MM.1S (cell line): ENCODE results near the gene KCNJ2.

ENCODE experiments used
- DNase-seq: peaks from one replicate; pipeline ENCODE4 v3.0.0-alpha.2; 2015
- H2AFZ ChIP-seq: fragments of 300-600 bp; sonication (generic); 2 replicates; pipeline ENCODE4 v1.6.0; 2016; ENCODE audit warnings: antibody characterized with exemption, low read length
- H3F3A ChIP-seq: fragments of 300-600 bp; sonication (generic); 2 replicates; pipeline ENCODE4 v1.6.1; 2016; ENCODE audit warnings: mild to moderate bottlenecking, antibody characterized with exemption, low read length, moderate library complexity, mixed read lengths; ENCODE audit not compliant: insufficient read depth
- H3K27ac ChIP-seq: fragments of 300-600 bp; sonication (generic); 2 replicates; pipeline ENCODE4 v1.5.1; 2016; ENCODE audit warnings: mild to moderate bottlenecking, low read length
- H3K27me3 ChIP-seq: fragments of 300-600 bp; sonication (generic); replicated peaks from 2 replicates; pipeline ENCODE4 v1.6.0; 2016; ENCODE audit warnings: low read length; ENCODE audit not compliant: insufficient read depth
- H3K36me3 ChIP-seq: fragments of 300-600 bp; sonication (generic); replicated peaks from 2 replicates; pipeline ENCODE4 v1.6.1; 2016; ENCODE audit warnings: mild to moderate bottlenecking, low read length, mixed read lengths; ENCODE audit not compliant: insufficient read depth
- H3K4me1 ChIP-seq: fragments of 300-600 bp; sonication (generic); 2 replicates; pipeline ENCODE4 v1.6.1; 2016; ENCODE audit warnings: low read length, mixed read lengths
- H3K4me2 ChIP-seq: fragments of 300-600 bp; sonication (generic); 2 replicates; pipeline ENCODE4 v1.6.0; 2016; ENCODE audit warnings: low read depth, low read length
- H3K4me3 ChIP-seq: fragments of 300-600 bp; sonication (generic); 2 replicates; pipeline ENCODE4 v1.5.1; 2016; ENCODE audit warnings: low read length, mixed read lengths
- H3K79me2 ChIP-seq: fragments of 300-600 bp; sonication (generic); 2 replicates; pipeline ENCODE4 v1.6.1; 2016; ENCODE audit warnings: mixed run types, low read length, mixed read lengths
- H3K9ac ChIP-seq: fragments of 300-600 bp; sonication (generic); 2 replicates; pipeline ENCODE4 v1.6.1; 2016; ENCODE audit warnings: low read length, mixed read lengths
- H3K9me2 ChIP-seq: fragments of 300-600 bp; sonication (generic); replicated peaks from 2 replicates; pipeline ENCODE4 v1.6.1; 2016; ENCODE audit warnings: mild to moderate bottlenecking, low read length, mixed read lengths; ENCODE audit not compliant: insufficient read depth
- H3K9me3 ChIP-seq: fragments of 300-600 bp; sonication (generic); replicated peaks from 2 replicates; pipeline ENCODE4 v1.6.1; 2016; ENCODE audit warnings: mild to moderate bottlenecking, low read length, mixed read lengths; ENCODE audit not compliant: insufficient read depth
- H4K20me1 ChIP-seq: fragments of 300-600 bp; sonication (generic); 2 replicates; pipeline ENCODE4 v1.6.1; 2016; ENCODE audit warnings: mild to moderate bottlenecking, low read length, moderate library complexity, mixed read lengths; ENCODE audit not compliant: insufficient read depth
- EZH2 ChIP-seq: fragments of 300-600 bp; sonication (generic); optimal IDR thresholded peaks from 2 replicates; pipeline ENCODE3; 2017; ENCODE audit warnings: low read depth, mild to moderate bottlenecking, antibody characterized with exemption, low read length, mixed read lengths
- EZH2phosphoT487 ChIP-seq: fragments of 300-600 bp; sonication (generic); IDR thresholded peaks from 2 replicates; pipeline ENCODE4 v1.6.1; 2018; ENCODE audit warnings: antibody characterized with exemption, low read length
- TF ChIP-seq, protein P1 (sequence below): fragments of 300-600 bp; sonication (generic); IDR thresholded peaks from 2 replicates; pipeline ENCODE4 v1.5.1; 2016; ENCODE audit warnings: antibody characterized with exemption, low read length, mixed read lengths

KCNJ2 gene

DNA sequence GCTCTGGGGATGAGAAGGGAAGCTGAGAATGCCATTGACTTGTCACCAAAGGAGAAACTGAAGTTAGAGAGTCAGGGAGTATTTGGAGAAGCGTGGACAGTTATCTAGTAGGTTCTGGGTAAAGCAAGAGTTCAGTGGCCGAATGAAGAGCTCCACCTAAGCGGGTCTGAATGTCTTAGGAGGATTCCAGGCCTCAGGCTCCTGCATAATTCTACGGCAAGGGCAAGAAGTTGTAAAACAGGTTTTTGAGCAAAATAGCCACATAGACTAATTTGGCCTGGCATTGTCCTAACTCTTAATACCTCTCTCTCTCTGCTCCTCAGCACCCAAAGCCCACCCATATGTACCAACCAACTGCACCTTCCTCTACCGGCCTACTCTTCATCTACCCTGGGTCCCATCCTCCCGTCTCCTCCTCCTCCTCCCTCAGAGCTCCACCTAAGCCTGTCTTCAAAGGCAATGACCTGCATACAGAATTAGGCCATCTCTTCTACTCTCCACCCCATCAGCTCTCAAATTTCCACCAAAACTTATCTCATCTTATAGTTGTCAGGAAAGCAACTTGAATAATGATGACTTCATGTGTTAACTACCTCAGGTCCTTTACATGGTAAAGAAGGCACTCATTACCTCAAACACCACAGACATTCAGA, 42.0 kb upstream of the KCNJ2 start:
- no peak overlapping the region for H3K4me3 ChIP-seq
- H3K27ac ChIP-seq: no peak overlapping the region
- no peak overlapping the region for H3K4me2 ChIP-seq
- no peaks in the 10 kb centered on the region for H3K4me1 ChIP-seq
- TF ChIP-seq EZH2 (no peak), EZH2phosphoT487 (no peak)
- TF ChIP-seq, protein P1, sequence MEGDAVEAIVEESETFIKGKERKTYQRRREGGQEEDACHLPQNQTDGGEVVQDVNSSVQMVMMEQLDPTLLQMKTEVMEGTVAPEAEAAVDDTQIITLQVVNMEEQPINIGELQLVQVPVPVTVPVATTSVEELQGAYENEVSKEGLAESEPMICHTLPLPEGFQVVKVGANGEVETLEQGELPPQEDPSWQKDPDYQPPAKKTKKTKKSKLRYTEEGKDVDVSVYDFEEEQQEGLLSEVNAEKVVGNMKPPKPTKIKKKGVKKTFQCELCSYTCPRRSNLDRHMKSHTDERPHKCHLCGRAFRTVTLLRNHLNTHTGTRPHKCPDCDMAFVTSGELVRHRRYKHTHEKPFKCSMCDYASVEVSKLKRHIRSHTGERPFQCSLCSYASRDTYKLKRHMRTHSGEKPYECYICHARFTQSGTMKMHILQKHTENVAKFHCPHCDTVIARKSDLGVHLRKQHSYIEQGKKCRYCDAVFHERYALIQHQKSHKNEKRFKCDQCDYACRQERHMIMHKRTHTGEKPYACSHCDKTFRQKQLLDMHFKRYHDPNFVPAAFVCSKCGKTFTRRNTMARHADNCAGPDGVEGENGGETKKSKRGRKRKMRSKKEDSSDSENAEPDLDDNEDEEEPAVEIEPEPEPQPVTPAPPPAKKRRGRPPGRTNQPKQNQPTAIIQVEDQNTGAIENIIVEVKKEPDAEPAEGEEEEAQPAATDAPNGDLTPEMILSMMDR: no peak
- no peaks in the 10 kb centered on the region for H3K9me3 ChIP-seq
- no peak overlapping the region for H2AFZ ChIP-seq
- no peaks in the 10 kb centered on the region for H4K20me1 ChIP-seq
- H3K9me2 ChIP-seq: no peaks in the 10 kb centered on the region
- no peak for DNase-seq
- no peaks in the 10 kb centered on the region for H3K36me3 ChIP-seq
- no peak overlapping the region for H3K9ac ChIP-seq
- H3F3A ChIP-seq: no peaks in the 10 kb centered on the region
- no peaks in the 10 kb centered on the region for H3K27me3 ChIP-seq
- no peaks in the 10 kb centered on the region for H3K79me2 ChIP-seq

DNA sequence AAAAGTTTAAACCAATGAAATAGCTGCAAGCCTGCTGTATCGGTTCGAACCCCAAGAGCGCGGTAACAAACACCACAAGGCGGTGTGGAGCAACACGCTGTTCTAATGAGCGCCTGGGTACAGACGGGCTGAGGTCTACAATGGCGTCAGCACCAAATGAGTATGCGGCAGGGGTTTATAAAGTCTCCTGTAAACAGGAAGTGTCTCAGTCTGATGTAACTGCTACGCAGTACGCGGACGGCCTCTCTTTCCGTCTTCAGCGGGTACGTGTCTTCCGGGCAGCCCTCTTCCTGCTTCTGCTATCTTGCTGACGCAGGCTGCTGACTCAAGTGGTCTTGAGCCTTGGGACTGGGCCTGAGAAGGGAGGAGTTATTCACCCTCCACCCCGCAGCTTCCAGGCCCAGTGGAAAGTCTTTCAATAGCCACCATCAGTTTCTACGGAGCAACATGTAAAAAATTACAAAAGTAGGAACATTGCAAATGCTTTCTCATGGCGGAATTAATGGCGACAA, 40.5 kb upstream of the KCNJ2 start:
- H2AFZ ChIP-seq: no peak overlapping the region
- H3F3A ChIP-seq: no peaks in the 10 kb centered on the region
- DNase-seq: no peak
- H3K9me3 ChIP-seq: no peaks in the 10 kb centered on the region
- no peak overlapping the region for H3K4me3 ChIP-seq
- no peaks in the 10 kb centered on the region for H3K4me1 ChIP-seq
- no peaks in the 10 kb centered on the region for H3K79me2 ChIP-seq
- no peaks in the 10 kb centered on the region for H3K9me2 ChIP-seq
- H3K36me3 ChIP-seq: no peaks in the 10 kb centered on the region
- H3K27me3 ChIP-seq: no peaks in the 10 kb centered on the region
- TF ChIP-seq EZH2phosphoT487 (no peak), EZH2 (no peak)
- TF ChIP-seq, protein P1: no peak
- no peak overlapping the region for H3K4me2 ChIP-seq
- no peak overlapping the region for H3K27ac ChIP-seq
- no peak overlapping the region for H3K9ac ChIP-seq
- no peaks in the 10 kb centered on the region for H4K20me1 ChIP-seq

DNA sequence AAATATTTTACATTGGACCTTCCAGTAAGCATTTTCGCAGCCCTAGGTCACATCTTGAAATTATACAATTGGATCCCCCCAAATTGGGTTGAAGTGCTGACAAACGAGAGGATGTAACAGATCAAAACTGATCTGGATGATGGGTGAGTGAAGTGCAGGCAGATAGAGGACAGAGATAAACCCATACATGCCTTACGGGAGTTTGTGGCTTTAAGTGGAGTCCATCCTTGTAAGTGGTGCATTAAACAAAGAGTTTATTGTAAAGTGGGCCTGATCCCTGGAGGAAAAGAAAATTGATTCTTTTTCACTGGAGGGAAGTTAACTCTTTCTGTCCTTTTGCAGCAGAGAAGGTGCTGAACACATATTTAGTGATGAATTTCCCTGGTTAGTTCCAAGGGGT, 39.0 kb upstream of the KCNJ2 start:
- Histone ChIP-seq H3K36me3 (no peaks in the 10 kb centered on the region), H3K4me3 (no peak overlapping the region), H3K79me2 (no peaks in the 10 kb centered on the region), H3K27ac (no peak overlapping the region), H3K4me1 (no peaks in the 10 kb centered on the region), H3K9me2 (no peaks in the 10 kb centered on the region), H3F3A (no peaks in the 10 kb centered on the region), H4K20me1 (no peaks in the 10 kb centered on the region), H3K4me2 (no peak overlapping the region), H3K27me3 (no peaks in the 10 kb centered on the region), H2AFZ (no peak overlapping the region), H3K9ac (no peak overlapping the region), H3K9me3 (no peaks in the 10 kb centered on the region)
- no peak for DNase-seq
- TF ChIP-seq, protein P1: no peak
- no peak for TF ChIP-seq EZH2
- no peak for TF ChIP-seq EZH2phosphoT487
